Stimulated activated CD8-positive, alpha-beta memory T cell treated with anti-CD3 and anti-CD28 coated beads, Interleukin-15, amount 100 ng/mL, for 1 hour (primary cell): ENCODE results near the gene ARF5.

ENCODE experiments used
- DNase-seq: peaks from one replicate; pipeline ENCODE4 v3.0.0-alpha.2; 2020; ENCODE audit warnings: low read depth

ARF5 gene

DNA sequence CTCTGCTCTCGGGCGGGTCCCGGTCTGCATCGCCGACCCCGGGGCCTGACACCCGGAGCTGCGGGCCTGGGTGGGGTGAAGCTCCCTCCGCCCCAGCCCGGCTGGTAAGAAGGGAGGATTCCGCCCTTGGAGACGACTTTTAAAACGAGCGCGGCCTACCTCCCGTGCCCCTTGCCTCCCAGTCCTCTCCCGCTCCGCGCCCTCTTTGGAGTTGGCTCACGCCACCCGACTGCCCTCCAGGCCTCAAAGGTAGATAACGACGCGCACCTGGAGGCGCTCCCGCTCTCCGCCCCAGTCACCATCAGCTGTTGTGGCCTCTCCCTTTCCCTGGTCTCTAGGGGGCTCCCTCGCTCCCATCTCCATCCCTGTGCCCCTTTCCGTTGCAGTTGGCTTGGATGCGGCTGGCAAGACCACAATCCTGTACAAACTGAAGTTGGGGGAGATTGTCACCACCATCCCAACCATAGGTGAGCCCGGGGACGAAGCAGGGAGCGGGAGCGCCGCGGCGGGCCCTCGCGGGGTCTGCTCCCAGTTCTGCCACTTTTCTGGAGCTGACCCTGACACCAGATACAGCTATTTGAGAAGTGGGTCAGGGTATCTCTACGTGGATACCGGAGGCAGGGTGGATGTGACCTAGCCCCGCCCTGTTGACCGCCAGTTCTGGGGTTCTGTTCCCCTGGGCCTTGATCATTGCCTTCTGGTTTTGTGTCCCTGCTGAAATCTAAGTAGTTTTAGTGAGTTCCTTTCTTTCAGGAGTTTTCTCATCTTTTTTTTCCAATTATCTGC, 679 bp downstream of the ARF5 start:
- DNase-seq = no peak

GRCh38 chr7:127589896-127590295, 1.7 kb downstream of the ARF5 start:
- DNase-seq = no peak

DNA sequence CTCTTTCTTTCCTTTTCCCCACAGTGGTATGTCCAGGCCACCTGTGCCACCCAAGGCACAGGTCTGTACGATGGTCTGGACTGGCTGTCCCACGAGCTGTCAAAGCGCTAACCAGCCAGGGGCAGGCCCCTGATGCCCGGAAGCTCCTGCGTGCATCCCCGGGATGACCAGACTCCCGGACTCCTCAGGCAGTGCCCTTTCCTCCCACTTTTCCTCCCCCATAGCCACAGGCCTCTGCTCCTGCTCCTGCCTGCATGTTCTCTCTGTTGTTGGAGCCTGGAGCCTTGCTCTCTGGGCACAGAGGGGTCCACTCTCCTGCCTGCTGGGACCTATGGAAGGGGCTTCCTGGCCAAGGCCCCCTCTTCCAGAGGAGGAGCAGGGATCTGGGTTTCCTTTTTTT, 3.0 kb downstream of the ARF5 start:
- DNase-seq = no peak

DNA sequence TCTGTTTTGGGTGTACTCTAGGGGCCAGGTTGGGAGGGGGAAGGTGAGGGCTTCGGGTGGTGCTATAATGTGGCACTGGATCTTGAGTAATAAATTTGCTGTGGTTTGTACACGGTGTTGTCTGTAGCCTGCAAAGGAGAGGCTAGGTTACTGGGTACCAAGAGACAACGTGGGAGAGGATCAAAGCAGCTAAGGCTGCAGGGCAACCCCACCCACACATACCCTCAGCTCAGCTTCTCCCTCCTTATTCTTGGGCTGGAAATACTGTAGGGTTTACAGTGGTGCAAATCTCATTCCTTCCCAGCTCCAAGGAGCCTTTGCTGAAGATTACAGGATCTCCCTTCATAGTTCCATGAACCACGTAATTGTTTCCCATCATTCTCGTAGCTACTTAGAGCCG, 3.4 kb downstream of the ARF5 start:
- DNase-seq = no peak

DNA sequence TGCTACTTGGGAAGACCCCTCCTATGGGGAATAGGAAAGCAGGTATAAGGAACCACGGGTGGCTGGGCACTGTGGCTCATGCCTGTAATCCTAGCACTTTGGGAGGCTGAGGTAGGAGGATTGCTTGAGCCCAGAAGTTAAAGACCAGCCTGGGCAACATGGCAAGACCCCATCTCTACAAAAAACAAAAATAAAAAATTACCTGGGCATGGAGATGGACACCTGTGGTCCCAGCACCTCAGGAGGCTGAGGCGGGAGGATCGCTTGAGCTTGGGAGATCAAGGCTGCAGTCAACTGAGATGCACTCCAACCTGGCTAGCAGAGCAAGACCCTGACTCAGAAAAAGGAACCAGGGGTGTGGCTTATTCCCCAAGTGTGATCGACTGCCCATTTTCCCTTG, 4.3 kb downstream of the ARF5 start:
- no peak for DNase-seq

DNA sequence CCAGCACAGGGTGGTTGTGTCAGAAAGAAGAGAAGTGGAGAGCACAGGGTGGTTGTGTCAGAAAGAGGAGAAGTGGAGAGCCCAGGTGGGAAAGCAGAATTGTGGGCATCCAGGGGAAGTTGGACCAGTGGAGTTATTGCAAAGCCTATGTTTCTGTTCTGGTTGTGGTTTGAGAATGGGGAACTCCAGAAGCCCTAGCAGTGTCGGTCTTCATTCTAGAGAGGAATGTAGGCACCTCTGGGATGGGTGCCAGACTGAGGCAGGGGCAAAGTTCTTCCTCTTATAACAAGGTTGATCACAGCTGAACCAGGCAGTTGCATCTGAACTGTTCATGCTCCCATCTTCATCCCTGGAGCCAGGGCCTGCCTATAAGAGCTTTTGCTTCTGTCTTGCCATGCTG, 6.3 kb downstream of the ARF5 start:
- DNase-seq = no peak

DNA sequence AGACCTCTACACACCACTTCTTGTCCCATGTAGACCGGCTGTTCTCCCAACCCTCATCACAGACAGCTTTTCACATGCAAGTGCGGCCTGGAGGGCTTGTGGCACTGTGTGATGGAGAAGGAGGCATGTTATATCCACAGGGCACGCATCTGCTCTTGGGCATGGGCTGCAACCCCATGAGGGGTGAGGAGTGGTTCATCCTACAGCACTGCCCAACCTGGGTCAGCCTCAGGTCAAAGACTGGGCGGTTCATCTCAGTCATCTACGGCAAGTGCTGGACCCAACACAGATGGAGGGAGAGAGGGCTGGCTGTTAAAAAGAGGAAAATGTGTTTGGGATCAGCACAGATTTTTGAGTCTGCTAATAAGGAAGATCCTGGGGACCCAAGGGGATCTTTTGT, 7.5 kb downstream of the ARF5 start:
- DNase-seq = no peak

DNA sequence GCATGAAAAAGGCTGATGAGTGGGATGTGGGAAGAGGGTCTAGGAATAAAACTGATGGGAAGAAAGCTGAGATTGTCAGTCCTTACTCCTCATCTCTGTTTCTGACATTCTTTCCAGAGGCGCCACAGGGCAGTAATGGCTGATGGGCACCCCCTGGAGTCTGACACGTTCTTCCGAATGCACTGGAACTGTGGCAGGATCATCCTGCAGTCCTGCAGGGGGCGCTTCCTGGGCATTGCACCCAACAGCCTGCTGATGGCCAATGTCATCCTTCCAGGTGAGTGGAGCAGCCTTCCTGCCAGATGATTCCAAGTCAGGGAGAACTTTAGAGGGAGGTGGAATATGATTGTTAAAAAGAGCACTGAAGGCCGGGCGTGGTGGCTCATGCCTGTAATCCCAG, 10.1 kb downstream of the ARF5 start:
- no peak for DNase-seq

DNA sequence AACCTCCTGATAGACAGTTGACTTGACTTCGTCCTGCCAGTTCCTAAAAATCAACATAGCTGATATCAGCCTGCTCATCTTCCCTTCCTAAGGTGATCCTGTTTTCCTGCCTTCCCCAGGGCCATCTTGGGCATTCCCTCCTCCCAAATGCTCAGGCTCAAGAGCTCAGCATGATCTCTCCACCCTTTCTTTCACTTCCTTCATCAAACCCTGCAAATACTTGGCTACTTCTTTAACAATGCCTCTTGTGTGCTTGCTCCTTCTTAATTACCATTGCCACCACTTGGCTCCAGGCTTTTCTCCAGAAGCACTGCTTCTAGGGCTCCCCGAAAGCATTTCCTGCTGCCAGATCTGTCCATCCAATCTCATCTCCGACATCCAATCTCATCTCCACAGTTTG, 12.7 kb downstream of the ARF5 start:
- DNase-seq = no peak

DNA sequence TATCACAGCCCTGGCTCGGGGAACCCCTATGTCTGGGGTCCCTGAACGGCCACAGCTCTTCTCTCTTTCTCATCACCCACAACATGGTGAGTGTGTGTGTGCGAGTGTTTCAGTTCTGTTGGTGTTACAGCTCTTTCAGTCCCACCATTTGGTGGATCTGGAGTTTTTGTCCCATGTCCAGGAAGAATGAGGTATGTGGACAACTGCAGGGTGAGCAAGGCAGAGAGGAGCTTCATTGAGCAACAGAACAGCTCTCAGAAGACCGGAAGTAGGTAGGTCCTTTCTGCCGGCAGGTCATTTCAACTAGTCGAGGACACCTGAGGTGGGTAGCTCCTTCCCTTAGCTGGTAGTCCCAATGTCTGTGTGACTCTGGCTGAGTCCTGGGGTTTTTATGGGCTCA, 20.2 kb downstream of the ARF5 start:
- no peak for DNase-seq

GRCh38 chr7:127609297-127609696, 21.1 kb downstream of the ARF5 start:
- DNase-seq = no peak

- no peak for DNase-seq
Measured at GRCh38 chr7:127612263-127612662, 24.1 kb downstream of the ARF5 start.

DNA sequence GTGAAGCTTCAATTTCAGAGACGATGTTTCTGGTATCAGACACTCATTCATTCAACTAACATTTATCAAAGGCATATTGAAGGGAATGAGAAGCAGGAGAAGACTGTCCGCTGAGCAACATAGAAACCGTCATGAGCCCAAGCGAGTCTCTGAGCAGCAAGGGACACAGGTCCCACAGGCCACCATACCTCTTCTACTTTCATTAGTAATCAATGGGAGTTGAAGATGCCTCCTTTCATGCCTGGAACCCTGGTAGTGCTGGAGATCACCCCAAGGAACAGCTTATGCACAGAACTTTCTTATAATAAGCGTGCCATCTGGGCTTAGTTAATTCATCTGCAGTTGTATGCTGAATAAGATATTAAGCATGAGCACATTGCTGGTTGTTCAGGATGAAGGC, 28.5 kb downstream of the ARF5 start:
- DNase-seq = no peak

- DNase-seq = no peak
Measured at GRCh38 chr7:127618042-127618441, 29.8 kb downstream of the ARF5 start, which contains the start of gene PAX4. PAX4 (minus strand) TSS chr7:127618142; CDS start chr7:127615928, 2,214 bp downstream.

DNA sequence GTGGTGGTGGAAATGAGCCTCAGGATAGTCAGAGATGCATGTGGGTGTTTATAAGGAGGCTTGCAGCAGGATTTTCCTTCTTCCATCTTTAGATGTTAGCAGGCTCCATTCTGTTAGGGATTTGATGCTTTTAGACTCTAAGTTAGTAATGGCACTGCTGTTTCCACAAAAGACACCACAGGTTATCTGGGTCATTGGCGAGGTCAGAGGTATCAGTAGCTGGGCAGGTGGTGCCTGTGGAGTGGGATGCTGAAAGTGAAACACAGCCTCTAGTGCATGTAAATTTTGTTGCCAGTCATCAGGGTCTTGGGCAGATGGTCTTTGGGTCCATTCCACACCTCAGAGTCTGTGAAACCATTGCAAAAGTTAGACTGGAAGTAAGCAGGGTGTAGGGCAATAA, 30.6 kb downstream of the ARF5 start:
- no peak for DNase-seq

DNA sequence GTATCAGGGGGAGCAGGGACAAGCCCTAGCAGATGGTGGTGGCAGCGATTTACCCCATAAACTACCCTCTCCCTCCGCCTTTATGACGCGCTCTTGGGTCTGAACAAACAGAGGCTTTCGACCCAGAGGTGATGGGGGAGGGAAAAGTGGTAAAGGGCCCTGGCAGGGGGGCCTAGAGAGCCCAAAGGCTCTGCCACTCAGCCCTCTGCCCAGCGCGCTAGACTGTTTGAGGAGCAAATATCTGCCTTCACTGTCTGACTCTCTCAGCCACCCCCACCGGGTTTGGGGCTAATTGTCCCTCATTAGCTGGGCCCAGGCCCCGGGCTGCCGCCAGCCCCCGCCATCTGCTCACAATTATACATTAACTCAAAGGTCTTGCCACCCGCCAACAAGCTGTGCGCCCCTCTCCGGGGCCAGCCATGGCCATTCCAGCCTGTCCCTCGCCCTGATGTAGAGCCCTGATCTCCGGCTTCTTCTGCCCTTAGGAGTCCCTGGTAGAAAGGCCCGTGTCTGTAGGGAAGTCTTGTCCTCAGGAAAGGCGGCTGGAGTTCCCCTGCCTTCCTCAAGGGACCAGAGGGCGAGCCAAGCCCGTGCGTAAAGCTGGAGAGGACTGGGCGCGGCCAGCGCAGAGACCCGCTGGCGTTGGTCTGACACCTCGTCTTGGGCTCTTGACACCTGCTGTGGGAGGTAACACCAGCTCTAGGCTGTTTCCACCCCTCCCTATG, 31.6 kb downstream of the ARF5 start:
- no peak for DNase-seq

DNA sequence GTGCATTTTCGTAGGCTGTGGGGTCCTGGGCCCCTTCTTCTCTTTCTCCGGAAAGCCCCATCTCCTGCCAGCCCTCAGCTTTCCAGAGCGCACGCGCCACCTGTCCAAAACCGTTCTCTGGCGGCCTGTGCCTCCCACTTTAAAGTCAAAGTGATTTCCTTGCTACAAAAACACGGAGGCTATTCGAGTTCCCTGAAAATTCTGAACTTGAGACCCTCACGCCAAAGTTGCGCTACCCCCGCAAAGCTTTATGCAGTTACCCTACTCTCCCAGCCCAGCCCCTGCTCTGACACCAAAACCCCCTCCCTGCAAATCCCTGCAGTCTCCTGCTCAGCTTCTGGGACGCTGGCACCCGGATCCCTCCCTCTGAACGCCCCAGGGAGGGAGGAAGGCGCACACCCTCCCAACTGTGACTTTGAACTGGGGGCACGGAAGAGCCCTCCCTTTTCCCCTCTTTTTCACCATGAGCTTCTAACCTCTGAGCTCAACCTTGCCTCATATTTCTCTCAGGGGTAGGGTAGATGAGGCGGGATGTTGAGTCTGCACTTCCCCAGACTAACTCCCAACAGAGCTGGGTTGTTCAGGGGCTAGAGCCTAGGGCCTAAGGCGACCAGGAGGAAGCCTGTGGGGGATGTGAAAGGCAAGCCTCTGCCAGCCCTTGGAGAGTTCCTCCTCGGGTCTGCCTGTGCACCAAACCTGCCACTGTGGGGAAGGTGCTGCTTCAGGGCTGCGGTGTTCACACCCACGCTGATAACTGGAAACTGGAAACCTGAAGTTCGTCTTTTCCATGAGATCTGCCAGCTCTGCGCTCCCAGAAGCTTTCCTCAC, 32.4 kb downstream of the ARF5 start:
- DNase-seq = no peak

- DNase-seq = no peak
Measured at GRCh38 chr7:127625331-127625730, 37.1 kb downstream of the ARF5 start.

DNA sequence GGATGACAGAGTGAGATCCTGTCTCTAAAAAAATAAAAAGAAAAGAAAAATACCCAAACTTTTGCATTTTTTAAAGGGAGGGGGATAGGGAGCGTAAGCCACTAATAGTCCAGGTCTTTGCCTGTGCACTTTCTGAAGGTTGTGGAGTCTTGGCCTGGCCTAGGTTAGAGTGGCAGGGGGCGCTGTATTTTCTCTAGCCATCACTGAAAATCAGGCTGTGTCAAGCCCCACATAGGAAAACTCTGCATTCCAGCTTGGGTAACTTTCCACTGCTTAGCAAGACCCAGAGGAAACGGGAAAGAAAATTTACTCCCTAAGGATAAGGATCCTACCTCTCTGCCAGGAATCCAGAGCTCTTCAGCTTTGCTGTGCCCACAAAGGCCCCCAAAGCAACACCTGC, 40.2 kb downstream of the ARF5 start:
- no peak for DNase-seq

- no peak for DNase-seq
Measured at GRCh38 chr7:127629268-127629854, 41.1 kb downstream of the ARF5 start.

- no peak for DNase-seq
Measured at GRCh38 chr7:127632276-127632910, 44.2 kb downstream of the ARF5 start.
